Liver (tissue), 9 donors: ENCODE results near the gene NTM. TPM values are rescaled to one million over a fixed set of nuclear protein-coding genes. Genes with fewer than 3 reads are reported as not detected.

ENCODE experiments used
- DNase-seq: peaks from one replicate; pipeline ENCODE4 v3.0.0-alpha.2; 2017; ENCODE audit warnings: low spot score
- H3K27ac ChIP-seq, 2 donors: one replicate each; pipeline ENCODE4 v1.7.0; 2013; ENCODE audit warnings: inconsistent platforms in 2 of 2, low read length in 2 of 2, control low read depth in 1 of 2, low read depth in 1 of 2, mild to moderate bottlenecking in 1 of 2
- H3K27me3 ChIP-seq, 4 donors: one replicate each; pipeline versions ENCODE4 v1.6.1 to v1.7.0; 2013; ENCODE audit warnings: low read length in 3 of 4, inconsistent platforms in 1 of 4, mild to moderate bottlenecking in 1 of 4, moderate library complexity in 1 of 4; ENCODE audit not compliant: control insufficient read depth in 4 of 4, insufficient read depth in 4 of 4
- H3K36me3 ChIP-seq, 4 donors: one replicate each; pipeline versions ENCODE4 v1.6.1 to v1.7.0; 2013; ENCODE audit warnings: low read length in 3 of 4, mild to moderate bottlenecking in 3 of 4, low read depth in 1 of 4, moderate library complexity in 1 of 4; ENCODE audit not compliant: control insufficient read depth in 4 of 4, insufficient read depth in 3 of 4
- H3K4me1 ChIP-seq, 4 donors: one replicate each; pipeline versions ENCODE4 v1.6.1 to v1.7.0; 2013; ENCODE audit warnings: low read length in 3 of 4, mild to moderate bottlenecking in 3 of 4, moderate library complexity in 1 of 4; ENCODE audit not compliant: control insufficient read depth in 4 of 4, insufficient read depth in 4 of 4
- H3K4me3 ChIP-seq, 3 donors: one replicate each; pipeline versions ENCODE4 v1.6.1 to v1.7.0; 2013; ENCODE audit warnings: low read length in 3 of 3, control low read depth in 1 of 3, low read depth in 1 of 3, mild to moderate bottlenecking in 1 of 3
- H3K9ac ChIP-seq, 2 donors: one replicate each; pipeline ENCODE4 v1.7.0; 2013; ENCODE audit warnings: low read length in 2 of 2, mild to moderate bottlenecking in 2 of 2, moderate library complexity in 2 of 2, control low read depth in 1 of 2, low read depth in 1 of 2
- H3K9me3 ChIP-seq, 4 donors: one replicate each; pipeline versions ENCODE4 v1.6.1 to v1.7.0; 2013; ENCODE audit warnings: low read length in 3 of 4; ENCODE audit not compliant: control insufficient read depth in 4 of 4
- EGR1 ChIP-seq, 2 donors: IDR thresholded peaks; 2 replicates each; pipeline ENCODE4 v1.6.1; 2016 to 2018; ENCODE audit warnings: antibody characterized with exemption in 2 of 2, low read depth in 2 of 2
- FOXA1 ChIP-seq: IDR thresholded peaks from 2 replicates; pipeline ENCODE4 v1.6.1; 2016; ENCODE audit warnings: antibody characterized with exemption
- FOXA2 ChIP-seq: IDR thresholded peaks from 2 replicates; pipeline ENCODE4 v1.6.1; 2016; ENCODE audit warnings: antibody characterized with exemption
- GABPA ChIP-seq, 2 donors: IDR thresholded peaks in 1 of 2; conservative IDR thresholded peaks in 1 of 2; 2 replicates each; pipeline ENCODE4 v1.6.1; 2016; ENCODE audit warnings: antibody characterized with exemption in 2 of 2, mild to moderate bottlenecking in 1 of 2, moderate library complexity in 1 of 2
- HNF4A ChIP-seq, 2 donors: conservative IDR thresholded peaks; 2 replicates each; pipeline ENCODE4 v1.6.1; 2016; ENCODE audit warnings: antibody characterized with exemption in 2 of 2, mild to moderate bottlenecking in 2 of 2
- RAD21 ChIP-seq, 2 donors: IDR thresholded peaks; 2 replicates each; pipeline ENCODE4 v1.6.1; 2016; ENCODE audit warnings: antibody characterized with exemption in 2 of 2, mild to moderate bottlenecking in 2 of 2
- SP1 ChIP-seq: IDR thresholded peaks from 2 replicates; pipeline ENCODE4 v1.6.1; 2018; ENCODE audit warnings: antibody characterized with exemption, mild to moderate bottlenecking
- TAF1 ChIP-seq: conservative IDR thresholded peaks from 2 replicates; pipeline ENCODE4 v1.6.1; 2016; ENCODE audit warnings: antibody characterized with exemption, mild to moderate bottlenecking
- WGBS: extraction: QIAGEN DNeasy Blood & Tissue Kit; methylation state at CpG from one replicate; pipeline ENCODE4 v1.1.7; 2013; 5-methylcytosine and 5-hydroxymethylcytosine counted together
- polyA plus RNA-seq, 2 donors: library from polyadenylated mRNA; stranded (reverse) in 1 of 2; unstranded in 1 of 2; fragments of 200-250 nt in 1 of 2; fragments of >200 nt in 1 of 2; fragmentation: Nextera tagmentation in 1 of 2; extraction: Ambion mirVana in 1 of 2; gene quantifications; one replicate each; pipeline versions ENCODE4 v1.2.1 to v1.2.3, GENCODE V29; 2013 to 2015
- total RNA-seq, 2 donors: library from RNA; depleted of rRNA; stranded (reverse); fragments of >200 nt; gene quantifications; one replicate each; pipeline ENCODE4 v1.2.3, GENCODE V29; 2014
- TF ChIP-seq, protein P1 (sequence below): IDR thresholded peaks from 2 replicates; pipeline ENCODE4 v1.6.1; 2016; ENCODE audit warnings: antibody characterized with exemption
- TF ChIP-seq, protein P2 (sequence below): IDR thresholded peaks from 2 replicates; pipeline ENCODE4 v1.6.1; 2016; ENCODE audit warnings: antibody characterized with exemption
- TF ChIP-seq, protein P3 (sequence below): IDR thresholded peaks from 2 replicates; pipeline ENCODE4 v1.6.1; 2016; ENCODE audit warnings: antibody characterized with exemption
- TF ChIP-seq, protein P4 (sequence below): fragments of 150-350 bp; IDR thresholded peaks from 2 replicates; pipeline ENCODE4 v1.5.1; 2017; ENCODE audit warnings: improper control_type of control experiment, low read depth, low read length; ENCODE audit not compliant: missing input control
- TF ChIP-seq, protein P5 (sequence below): IDR thresholded peaks from 2 replicates; pipeline ENCODE4 v1.6.1; 2016; ENCODE audit warnings: antibody characterized with exemption, mild to moderate bottlenecking
- donor health status: healthy.
- donor health status: healthy.
- donor health status: healthy.
- donor health status: healthy.
- donor health status: healthy.

The NTM gene
- total and polyA plus RNA-seq, 4 donors: 0.08 to 1.1 (median 0.08) TPM; not detected in 1

DNA sequence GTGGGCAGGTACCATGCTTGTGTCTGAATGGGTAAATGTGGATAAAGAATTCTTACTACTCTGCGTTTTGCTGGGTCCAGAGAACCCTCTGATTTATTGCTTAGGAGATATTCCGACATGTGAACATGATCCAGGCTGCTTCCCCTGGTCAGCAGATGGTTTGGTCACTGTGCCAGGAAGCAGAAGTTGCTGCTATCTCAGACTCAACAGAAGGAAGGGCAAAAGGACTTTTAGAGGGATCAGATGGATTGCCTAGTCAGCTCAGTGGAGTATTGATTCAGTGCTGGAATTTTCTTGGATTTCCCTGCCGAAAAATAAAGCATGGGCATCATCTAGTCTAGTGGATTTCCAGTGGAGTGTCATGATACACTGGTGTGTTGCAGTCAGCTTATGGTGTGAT, 440.1 kb downstream of the NTM start:
- Histone ChIP-seq H3K27me3 (no peaks in the 10 kb centered on the region), H3K9me3 (peaks cover 0 to 2% (median 0%) of the 10 kb centered on the region in 4 donors), H3K4me3 (no peak overlapping the region), H3K4me1 (no peaks in the 10 kb centered on the region), H3K27ac (no peak overlapping the region), H3K9ac (no peak overlapping the region), H3K36me3 (no peaks in the 10 kb centered on the region)
- no peak for DNase-seq
- TF ChIP-seq RAD21 (IDR thresholded peaks at IDR 0.05) (no peak), EGR1 (IDR thresholded peaks at IDR 0.05; ENCODE audit: low read depth in 2 of 2) (no peak), SP1 (no peak)
- TF ChIP-seq, protein P1, sequence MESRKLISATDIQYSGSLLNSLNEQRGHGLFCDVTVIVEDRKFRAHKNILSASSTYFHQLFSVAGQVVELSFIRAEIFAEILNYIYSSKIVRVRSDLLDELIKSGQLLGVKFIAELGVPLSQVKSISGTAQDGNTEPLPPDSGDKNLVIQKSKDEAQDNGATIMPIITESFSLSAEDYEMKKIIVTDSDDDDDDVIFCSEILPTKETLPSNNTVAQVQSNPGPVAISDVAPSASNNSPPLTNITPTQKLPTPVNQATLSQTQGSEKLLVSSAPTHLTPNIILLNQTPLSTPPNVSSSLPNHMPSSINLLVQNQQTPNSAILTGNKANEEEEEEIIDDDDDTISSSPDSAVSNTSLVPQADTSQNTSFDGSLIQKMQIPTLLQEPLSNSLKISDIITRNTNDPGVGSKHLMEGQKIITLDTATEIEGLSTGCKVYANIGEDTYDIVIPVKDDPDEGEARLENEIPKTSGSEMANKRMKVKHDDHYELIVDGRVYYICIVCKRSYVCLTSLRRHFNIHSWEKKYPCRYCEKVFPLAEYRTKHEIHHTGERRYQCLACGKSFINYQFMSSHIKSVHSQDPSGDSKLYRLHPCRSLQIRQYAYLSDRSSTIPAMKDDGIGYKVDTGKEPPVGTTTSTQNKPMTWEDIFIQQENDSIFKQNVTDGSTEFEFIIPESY: no peak
- TF ChIP-seq, protein P2, sequence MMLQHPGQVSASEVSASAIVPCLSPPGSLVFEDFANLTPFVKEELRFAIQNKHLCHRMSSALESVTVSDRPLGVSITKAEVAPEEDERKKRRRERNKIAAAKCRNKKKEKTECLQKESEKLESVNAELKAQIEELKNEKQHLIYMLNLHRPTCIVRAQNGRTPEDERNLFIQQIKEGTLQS: no peak
- 35% methylated on average over 3 of the region's 3 CpGs for WGBS

DNA sequence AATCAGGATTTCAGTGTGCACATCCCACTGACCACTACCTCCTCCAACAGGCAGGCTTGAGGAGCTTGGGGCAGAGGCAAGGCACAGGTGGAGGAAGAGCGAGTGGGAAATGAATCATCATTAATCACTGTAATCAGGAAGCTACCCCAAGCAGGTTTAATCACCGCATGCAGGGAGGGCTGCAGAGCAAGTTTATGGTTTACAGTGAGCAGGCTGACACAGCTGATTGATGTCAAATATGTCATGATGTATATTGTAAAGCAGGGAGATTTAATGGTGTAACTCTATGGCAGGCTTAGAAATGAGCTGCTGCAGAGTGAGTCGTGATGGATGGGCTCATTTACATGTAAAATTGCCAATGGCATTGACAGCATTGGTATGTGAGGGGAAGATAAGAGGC, 441.0 kb downstream of the NTM start:
- Histone ChIP-seq H3K27me3 (no peaks in the 10 kb centered on the region), H3K9ac (no peak overlapping the region), H3K9me3 (peaks cover 0 to 2% (median 0%) of the 10 kb centered on the region in 4 donors), H3K36me3 (no peaks in the 10 kb centered on the region), H3K4me3 (no peak overlapping the region), H3K4me1 (no peaks in the 10 kb centered on the region), H3K27ac (no peak overlapping the region)
- no peak for DNase-seq
- no peak for TF ChIP-seq HNF4A (conservative IDR thresholded peaks at IDR 0.05)
- TF ChIP-seq, protein P1: no peak
- TF ChIP-seq TAF1: no peak
- TF ChIP-seq, protein P3, sequence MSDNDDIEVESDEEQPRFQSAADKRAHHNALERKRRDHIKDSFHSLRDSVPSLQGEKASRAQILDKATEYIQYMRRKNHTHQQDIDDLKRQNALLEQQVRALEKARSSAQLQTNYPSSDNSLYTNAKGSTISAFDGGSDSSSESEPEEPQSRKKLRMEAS: no peak
- TF ChIP-seq, protein P2: no peak
- no peak for TF ChIP-seq GABPA (IDR thresholded peaks at IDR 0.05 in 1 of 2, conservative IDR thresholded peaks at IDR 0.05 in 1 of 2)
- no peak for TF ChIP-seq RAD21 (IDR thresholded peaks at IDR 0.05)
- TF ChIP-seq SP1: no peak
- TF ChIP-seq EGR1 (IDR thresholded peaks at IDR 0.05; ENCODE audit: low read depth in 2 of 2): no peak
- TF ChIP-seq FOXA2: no peak
- TF ChIP-seq, protein P4, sequence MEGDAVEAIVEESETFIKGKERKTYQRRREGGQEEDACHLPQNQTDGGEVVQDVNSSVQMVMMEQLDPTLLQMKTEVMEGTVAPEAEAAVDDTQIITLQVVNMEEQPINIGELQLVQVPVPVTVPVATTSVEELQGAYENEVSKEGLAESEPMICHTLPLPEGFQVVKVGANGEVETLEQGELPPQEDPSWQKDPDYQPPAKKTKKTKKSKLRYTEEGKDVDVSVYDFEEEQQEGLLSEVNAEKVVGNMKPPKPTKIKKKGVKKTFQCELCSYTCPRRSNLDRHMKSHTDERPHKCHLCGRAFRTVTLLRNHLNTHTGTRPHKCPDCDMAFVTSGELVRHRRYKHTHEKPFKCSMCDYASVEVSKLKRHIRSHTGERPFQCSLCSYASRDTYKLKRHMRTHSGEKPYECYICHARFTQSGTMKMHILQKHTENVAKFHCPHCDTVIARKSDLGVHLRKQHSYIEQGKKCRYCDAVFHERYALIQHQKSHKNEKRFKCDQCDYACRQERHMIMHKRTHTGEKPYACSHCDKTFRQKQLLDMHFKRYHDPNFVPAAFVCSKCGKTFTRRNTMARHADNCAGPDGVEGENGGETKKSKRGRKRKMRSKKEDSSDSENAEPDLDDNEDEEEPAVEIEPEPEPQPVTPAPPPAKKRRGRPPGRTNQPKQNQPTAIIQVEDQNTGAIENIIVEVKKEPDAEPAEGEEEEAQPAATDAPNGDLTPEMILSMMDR: no peak
- no peak for TF ChIP-seq FOXA1
- TF ChIP-seq, protein P5, sequence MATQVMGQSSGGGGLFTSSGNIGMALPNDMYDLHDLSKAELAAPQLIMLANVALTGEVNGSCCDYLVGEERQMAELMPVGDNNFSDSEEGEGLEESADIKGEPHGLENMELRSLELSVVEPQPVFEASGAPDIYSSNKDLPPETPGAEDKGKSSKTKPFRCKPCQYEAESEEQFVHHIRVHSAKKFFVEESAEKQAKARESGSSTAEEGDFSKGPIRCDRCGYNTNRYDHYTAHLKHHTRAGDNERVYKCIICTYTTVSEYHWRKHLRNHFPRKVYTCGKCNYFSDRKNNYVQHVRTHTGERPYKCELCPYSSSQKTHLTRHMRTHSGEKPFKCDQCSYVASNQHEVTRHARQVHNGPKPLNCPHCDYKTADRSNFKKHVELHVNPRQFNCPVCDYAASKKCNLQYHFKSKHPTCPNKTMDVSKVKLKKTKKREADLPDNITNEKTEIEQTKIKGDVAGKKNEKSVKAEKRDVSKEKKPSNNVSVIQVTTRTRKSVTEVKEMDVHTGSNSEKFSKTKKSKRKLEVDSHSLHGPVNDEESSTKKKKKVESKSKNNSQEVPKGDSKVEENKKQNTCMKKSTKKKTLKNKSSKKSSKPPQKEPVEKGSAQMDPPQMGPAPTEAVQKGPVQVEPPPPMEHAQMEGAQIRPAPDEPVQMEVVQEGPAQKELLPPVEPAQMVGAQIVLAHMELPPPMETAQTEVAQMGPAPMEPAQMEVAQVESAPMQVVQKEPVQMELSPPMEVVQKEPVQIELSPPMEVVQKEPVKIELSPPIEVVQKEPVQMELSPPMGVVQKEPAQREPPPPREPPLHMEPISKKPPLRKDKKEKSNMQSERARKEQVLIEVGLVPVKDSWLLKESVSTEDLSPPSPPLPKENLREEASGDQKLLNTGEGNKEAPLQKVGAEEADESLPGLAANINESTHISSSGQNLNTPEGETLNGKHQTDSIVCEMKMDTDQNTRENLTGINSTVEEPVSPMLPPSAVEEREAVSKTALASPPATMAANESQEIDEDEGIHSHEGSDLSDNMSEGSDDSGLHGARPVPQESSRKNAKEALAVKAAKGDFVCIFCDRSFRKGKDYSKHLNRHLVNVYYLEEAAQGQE: no peak
- 54% methylated on average over 3 of the region's 3 CpGs for WGBS
